NCI-H1436 (cell line): ENCODE data around the gene BHLHE23.

Experiments used
- DNase-seq: peaks from one replicate; lab custom pipeline; 2025; lab: John Stamatoyannopoulos, UW

The BHLHE23 gene

DNA sequence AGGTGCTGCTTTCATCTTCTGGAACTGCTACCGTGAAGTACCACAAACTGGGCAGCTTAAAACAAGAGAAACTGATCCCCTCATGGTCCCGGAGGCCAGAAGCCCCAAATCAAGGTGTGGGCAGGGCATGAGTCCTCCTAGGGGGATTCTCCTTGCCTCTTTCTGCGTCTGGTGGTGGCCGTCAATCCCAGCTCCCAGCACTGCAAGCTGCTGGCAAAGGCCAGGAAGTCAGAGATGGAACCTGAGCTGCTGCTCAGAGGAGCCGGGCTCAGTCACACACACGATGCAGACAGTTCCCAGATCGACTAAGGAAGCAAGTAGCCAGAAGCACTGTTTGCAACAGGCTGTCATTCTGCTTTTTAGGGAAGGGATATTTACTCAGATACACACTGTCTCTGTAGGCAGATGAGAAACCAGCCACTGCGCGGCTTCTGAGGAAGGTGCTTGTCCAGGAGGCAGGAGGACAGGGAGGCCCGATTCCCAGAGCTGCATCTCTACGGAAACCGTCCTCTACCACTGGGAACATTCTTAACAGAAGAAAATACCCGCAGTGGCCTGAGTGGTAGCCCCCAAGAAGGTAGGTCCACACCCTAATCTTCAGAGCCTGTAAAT, 15.5 kb downstream of the BHLHE23 start:
- DNase-seq, result no peak

DNA sequence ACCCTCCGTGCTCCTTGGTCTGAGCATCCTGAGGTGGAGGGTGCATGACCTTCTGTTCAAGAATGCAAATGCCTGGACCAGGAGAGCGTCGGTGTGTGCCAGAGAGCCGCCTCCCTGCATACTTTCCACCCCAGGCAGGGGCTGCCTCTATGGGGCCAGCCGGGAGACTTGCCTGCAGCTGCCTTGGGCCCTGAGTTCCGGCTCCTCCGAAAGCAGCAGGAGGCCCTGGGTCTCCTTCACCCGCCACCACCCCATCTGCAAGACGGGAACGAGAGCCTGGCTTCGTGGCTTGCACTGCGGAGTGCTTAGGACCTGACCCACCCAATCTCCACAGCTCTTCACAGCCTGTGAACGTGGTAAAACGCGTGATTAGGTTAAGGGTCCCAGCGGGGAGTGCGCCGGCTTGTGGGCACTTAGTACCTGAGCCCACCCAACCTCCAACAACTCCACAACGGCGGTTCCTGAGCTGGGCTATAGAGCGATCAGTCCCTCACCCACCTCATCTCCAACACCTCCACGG, 16.4 kb downstream of the BHLHE23 start:
- no peak for DNase-seq

DNA sequence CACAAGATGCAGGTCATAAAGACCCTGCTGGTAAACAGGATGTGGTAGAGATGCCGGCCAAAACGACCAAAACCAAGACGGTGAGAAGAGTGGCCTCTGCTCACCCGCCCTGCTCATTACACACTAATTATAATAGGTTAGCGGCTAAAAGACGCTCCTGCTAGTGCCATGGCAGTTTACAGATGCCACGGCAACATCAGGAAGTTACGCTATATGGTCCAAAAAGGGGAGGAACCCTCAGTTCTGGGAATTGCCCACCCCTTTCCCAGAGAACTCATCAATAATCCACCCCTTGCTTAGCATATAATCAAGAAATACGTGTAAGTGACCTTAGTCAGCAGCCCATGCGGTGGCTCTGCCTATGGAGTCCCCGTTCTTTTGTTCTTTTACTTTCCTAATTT, 17.6 kb downstream of the BHLHE23 start:
- DNase-seq, result no peak

GRCh38 chr20:62987114-62987513, 19.6 kb downstream of the BHLHE23 start:
- peak; percentile 44 for DNase-seq

- DNase-seq, result no peak
These were observed 20.4 kb downstream of the BHLHE23 start for GRCh38 chr20:62986257-62986800.

DNA sequence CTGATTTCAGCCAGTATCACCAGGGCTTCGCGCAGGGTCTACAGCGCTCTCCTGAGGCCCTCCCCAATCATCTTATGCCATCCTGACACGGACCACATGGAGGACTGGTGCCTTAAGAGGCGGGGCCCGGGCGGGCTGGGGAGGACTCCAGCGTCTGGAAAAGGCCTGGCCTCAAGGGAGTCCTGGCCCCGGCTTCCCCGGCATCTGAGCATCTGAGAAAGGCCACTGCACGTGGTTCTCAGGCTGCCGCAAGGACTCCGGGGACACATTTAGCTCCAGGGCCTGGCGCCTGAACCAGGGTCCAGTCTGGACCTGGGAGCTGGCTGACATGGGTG, 21.4 kb downstream of the BHLHE23 start:
- DNase-seq, result no peak

- peak; percentile 21 for DNase-seq
These were observed 21.9 kb downstream of the BHLHE23 start for GRCh38 chr20:62984666-62985443.

DNA sequence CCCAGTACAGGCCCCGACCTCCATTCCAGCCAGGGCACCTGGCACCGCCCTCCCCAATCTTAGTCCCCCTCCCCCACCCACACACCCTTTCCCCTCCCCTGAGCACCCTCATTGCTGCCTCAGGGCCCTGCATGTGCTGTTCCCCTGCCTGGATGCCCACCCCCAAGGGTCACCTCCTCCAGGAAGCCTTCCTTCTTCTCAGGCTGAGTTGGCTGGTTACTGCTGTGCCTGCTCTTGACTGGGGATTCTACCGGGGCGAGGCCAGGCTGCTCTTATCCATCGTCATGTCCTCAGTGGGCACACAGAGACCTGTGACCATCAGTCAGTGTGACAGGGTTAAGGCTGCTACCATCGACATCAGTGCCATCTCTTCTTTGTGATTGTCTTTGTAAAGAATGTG, 23.6 kb downstream of the BHLHE23 start:
- DNase-seq, result no peak

DNA sequence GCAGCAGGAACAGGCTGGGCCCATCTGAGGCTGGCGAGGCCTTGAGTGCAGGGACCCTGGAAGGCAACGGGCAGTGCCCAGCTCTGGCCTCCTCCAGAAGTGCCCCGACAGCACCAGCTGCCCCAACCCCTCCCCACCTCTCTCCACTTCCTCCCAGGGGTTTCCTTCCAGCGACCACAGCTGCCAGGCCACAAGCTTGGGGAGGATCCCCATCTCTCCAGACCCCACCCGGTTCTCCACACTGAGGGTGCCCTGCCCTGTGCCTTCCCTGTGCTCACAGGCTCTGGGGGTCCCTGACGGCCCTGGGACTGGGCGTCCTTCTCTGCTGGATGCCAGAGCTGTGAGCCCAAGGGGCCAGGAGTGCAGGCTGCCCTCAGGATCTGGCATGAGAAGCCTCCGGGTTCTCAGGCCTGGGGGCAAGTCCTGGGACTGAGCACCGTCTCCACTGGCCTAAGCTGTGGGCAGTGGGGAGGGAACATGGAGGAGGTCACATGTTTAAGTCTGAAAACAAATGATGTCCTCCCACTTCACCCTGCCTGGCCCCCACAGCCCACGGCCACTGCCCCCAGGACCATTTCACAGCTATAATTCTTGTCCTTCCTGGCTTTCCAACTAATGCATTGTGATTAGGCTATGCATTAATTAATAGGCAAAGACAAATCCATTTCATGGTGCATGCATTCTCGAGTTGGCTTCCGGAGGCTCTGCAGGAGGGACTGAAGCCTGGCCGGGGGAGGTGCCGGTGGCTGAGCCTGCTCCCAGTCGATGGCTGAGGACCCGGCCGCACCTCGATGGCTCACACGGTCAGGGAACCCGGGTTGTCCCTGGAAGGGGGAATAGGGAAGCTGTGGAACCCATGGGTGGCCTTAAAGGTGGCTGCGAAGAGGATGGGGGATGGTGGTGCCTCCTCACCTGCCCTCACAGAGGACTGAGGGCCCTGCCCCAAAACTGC, 24.4 kb downstream of the BHLHE23 start:
- DNase-seq, result no peak

- peak; percentile 78 for DNase-seq
These were observed 25.8 kb downstream of the BHLHE23 start for GRCh38 chr20:62980970-62981369.

GRCh38 chr20:62980380-62980960, 26.3 kb downstream of the BHLHE23 start:
- peak; percentile 82 for DNase-seq

DNA sequence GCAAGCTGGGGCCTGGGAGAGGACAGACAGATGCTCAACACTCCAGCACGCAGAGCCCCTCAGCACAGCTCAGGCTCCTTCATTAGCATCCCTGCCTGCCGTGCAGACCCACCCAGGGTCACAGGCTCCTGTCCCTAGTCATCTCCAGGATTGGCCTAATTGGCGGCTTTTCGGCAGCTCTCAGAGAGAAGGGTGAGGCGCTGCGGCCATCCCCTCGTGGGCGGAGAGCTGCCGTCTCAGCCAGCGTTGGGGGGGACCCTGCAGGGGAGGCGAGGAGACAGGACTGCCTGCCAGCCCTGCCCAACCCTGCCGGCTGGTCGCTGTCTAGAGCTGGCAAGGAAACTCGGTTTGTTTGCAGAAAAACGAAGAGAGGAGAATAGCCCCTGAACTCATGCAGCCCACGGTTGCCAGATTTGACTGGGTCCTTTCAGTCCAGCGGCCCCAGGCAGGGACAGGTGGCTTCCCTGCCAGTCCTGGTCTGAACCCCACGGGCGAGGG, 26.8 kb downstream of the BHLHE23 start:
- no peak for DNase-seq

- DNase-seq, result no peak
These were observed 27.5 kb downstream of the BHLHE23 start for GRCh38 chr20:62979310-62979709.

DNA sequence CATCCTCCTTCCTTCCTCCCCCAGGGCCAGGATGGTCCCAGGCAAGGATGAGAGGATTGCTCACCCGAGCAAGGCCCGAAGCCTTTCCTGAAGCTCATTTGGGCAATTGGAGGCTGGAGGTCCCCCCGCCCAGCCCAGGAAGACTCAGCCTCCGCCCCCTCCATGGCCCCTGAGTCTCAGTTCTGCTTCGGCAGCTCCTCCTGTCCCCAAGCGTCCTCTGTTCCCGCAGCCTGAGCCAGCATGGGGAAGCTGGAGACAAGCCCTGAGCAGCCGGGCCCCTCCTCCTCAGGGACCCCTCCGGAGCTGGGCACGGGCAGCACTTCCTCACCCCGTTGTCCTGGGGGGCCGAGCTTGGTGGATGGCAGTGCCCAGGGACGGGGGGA, 28.2 kb downstream of the BHLHE23 start:
- no peak for DNase-seq

DNA sequence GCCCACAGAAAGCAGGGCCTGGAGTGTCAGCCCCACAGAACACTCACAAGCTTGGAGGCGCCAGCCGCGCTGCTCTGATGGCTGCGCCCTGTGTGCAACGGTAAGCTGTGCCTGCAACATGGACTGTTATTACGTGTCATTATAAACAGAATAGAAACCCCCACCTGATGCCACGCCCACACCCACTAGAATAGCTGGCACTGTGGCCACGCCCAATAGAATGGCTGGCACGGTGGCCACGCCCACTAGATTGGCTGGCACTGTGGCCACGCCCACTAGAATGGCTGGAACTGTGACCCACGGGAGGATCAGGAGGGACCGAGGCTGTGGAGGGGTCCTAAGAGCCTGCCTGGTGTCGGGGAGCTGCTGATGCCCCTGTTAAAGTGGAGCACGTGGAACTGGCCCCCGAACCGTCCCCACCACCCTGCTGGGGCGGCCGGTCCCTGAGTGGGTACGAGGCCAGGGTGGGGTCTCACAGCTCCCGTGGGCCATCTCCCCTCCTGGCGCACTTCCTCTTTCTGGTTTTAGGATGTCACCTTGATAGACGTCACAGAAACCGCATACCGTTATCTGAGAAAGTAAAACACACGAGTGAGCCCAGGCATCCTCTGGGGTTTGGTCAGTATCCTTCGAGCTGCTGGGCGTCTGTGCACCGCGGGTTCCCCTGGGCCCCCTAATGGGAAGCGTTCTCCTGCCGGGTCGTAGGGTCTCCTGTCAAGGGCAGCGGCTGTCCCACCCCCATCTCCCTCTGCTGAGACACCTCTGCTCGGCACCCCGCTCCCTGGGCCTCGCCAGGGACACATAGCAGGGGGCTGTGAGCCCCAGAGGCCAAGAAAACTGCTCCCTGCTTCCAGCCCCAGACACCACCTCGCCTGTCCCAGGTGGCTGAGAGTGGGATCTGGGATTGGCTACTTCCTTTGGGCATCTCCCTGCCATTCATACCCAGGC, 28.9 kb downstream of the BHLHE23 start:
- DNase-seq, result peak; percentile 92

DNA sequence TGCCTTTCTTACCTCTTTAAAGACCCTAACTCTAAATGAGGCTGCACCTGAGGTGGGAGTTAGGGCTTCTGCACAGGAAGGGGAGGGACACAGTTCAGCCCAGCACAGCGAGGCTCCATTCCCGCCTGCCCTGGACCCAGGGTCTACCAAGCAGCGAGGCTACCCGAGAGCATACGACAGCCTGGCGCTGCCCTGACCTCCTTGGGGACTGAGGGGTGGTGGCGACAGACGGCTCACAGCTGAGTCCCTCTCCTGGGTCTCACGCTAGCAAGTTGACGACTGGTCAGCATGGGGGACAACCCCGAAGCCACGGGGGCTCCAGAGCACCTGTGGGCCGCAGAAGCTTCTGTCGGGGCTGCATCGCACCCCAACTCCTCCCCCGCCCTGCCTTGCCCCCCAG, 29.9 kb downstream of the BHLHE23 start:
- no peak for DNase-seq

- no peak for DNase-seq
These were observed 30.8 kb downstream of the BHLHE23 start for GRCh38 chr20:62975812-62976508.

DNA sequence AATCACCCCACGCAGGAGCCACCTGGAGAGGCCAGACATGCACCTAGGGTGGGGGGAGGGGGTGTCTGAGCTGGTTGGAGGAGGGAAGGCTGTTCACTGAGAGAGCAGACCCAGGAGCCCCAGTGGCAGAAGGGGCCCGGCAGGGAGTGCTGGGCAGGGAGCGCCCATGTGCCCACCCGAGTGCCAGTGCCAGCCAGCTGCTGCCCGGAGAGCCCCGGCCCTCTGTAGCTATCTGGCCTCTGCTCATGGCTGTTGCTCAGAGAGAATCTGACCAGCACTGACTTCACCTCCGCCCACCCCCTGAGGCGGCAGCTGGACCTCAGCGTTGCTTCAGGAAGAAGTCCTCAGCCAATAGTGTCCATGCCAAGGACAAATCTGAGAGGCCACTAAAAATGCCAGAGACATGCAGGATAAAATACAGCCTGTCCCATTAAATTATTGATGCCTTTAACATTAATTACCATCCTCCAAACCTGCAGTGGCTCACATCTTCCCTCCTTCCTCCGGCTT, 31.5 kb downstream of the BHLHE23 start:
- DNase-seq, result no peak

GRCh38 chr20:62972845-62973745, 33.7 kb downstream of the BHLHE23 start:
- no peak for DNase-seq
